Gastroesophageal sphincter (tissue), 4 donors: Measurements from ENCODE around the gene ZNF593. TPM values are rescaled to one million over a fixed set of nuclear protein-coding genes. Genes with fewer than 3 reads are reported as not detected.

Experiments
- ATAC-seq: fragments of 150-250 bp; one replicate; pipeline ENCODE4 v1.9.1; 2016; ENCODE audit warnings: mild to moderate bottlenecking, moderate library complexity
- H3K27ac ChIP-seq, 4 donors: fragments of 200-600 bp; sonication (generic) in 3 of 4; 1 replicate in 3 of 4; 2 replicates in 1 of 4; pipeline ENCODE4 v1.5.1; 2016 to 2019
- H3K27me3 ChIP-seq: fragments of 200-600 bp; sonication (generic); one replicate; pipeline ENCODE4 v1.5.1; 2019
- H3K36me3 ChIP-seq, 2 donors: fragments of 200-600 bp; sonication (generic); one replicate each; pipeline ENCODE4 v1.5.1; 2019; ENCODE audit warnings: control low read depth in 1 of 2
- H3K4me1 ChIP-seq, 3 donors: fragments of 200-600 bp; sonication (generic); 1 replicate in 2 of 3; 2 replicates in 1 of 3; pipeline ENCODE4 v1.5.1; 2016 to 2019; ENCODE audit warnings: control low read depth in 2 of 3
- H3K4me3 ChIP-seq, 2 donors: fragments of 200-600 bp; sonication (generic); one replicate each; pipeline ENCODE4 v1.5.1; 2019; ENCODE audit warnings: mild to moderate bottlenecking in 1 of 2, moderate library complexity in 1 of 2
- H3K9me3 ChIP-seq, 3 donors: fragments of 200-600 bp; sonication (generic); one replicate each; pipeline ENCODE4 v1.5.1; 2017 to 2019; ENCODE audit warnings: control low read depth in 2 of 3
- CTCF ChIP-seq, 4 experiments: fragments of 200-600 bp in 2 of 4; fragments of 450-650 bp in 2 of 4; sonication (generic) in 1 of 4; IDR thresholded peaks; one replicate each; pipeline ENCODE4 v1.5.1; 2017 to 2019; ENCODE audit warnings: antibody characterized with exemption in 4 of 4, mild to moderate bottlenecking in 2 of 4, moderate library complexity in 2 of 4
- EP300 ChIP-seq: sonication (generic); formaldehyde crosslinking; IDR thresholded peaks from one replicate; pipeline ENCODE4 v1.6.1; 2017; ENCODE audit warnings: antibody characterized with exemption, mild to moderate bottlenecking
- POLR2A ChIP-seq, 2 donors: fragments of 450-650 bp; IDR thresholded peaks; one replicate each; pipeline ENCODE4 v1.6.1; 2017; ENCODE audit warnings: antibody characterized with exemption in 2 of 2, mild to moderate bottlenecking in 2 of 2, moderate library complexity in 1 of 2
- POLR2AphosphoS5 ChIP-seq: sonication (generic); formaldehyde crosslinking; IDR thresholded peaks from one replicate; pipeline ENCODE4 v1.6.1; 2017; ENCODE audit warnings: antibody characterized with exemption
- WGBS, 2 donors: methylation state at CpG; one replicate each; pipeline ENCODE4 v1.1.5; 2018; ENCODE audit warnings: low coverage in 1 of 2; 5-methylcytosine and 5-hydroxymethylcytosine counted together
- total RNA-seq, 4 donors: library from RNA; depleted of rRNA; stranded (reverse); fragments of >200 nt; gene quantifications; one replicate each; pipeline ENCODE4 v1.1.0, GENCODE V29; 2016

Gene ZNF593
- total RNA-seq, 4 donors from 2014 or later, result 5.0 to 22.8 (median 16.6) TPM

DNA sequence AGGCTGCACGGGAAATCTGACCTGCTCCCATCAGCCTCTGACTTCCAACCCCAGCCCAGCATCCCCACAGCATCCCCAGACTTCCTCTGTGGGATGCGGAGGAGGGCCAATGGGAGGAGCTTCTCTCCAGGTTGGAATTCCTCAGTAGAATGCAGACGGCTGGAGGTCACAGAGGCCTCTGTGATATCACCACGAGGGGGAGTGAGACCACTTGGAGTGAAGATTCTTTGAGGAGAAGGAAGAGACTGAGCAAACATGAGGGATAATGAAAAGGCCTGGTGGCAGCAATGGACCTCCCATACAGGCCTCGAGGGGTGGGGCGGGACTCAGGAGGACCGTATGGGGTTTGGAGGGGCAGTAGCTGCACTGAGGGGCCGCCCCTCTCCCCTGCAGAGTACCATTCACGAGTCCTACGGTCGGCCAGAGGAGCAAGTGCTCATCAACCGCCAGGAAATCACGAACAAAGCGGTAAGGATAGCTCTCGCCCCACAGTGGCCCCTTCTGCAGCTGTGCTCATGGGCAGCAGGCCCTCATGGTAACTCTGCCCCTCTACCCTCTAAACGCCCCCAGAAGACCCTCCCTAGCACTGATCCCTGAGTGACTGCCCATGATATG lies 20.8 kb downstream of the ZNF593 start, which contains the start of gene CATSPER4:
Gene CATSPER4 (plus strand): TSS at position 230 of the 615 bp plus-strand sequence. CDS start 26 bp downstream, at position 256.
- H3K9me3 ChIP-seq, result no peaks in the 10 kb centered on the region
- ATAC-seq, result no peak
- 42% methylated on average over 11 of the region's 16 CpGs; no CpG with 5 or more reads in 1 of the 2 donors for whole genome bisulfite sequencing, 2 donors

GRCh38 chr1:26191739-26192138 lies 22.0 kb downstream of the ZNF593 start:
- no peak for ATAC-seq
- TF ChIP-seq EP300, result no peak
- no peak for TF ChIP-seq POLR2AphosphoS5
- no peak for TF ChIP-seq POLR2A (IDR thresholded peaks at IDR 0.05)
- TF ChIP-seq CTCF (IDR thresholded peaks at IDR 0.05), result no peak
- Histone ChIP-seq H3K4me1 (no peaks in the 10 kb centered on the region), H3K9me3 (no peaks in the 10 kb centered on the region), H3K36me3 (no peaks in the 10 kb centered on the region), H3K4me3 (no peak overlapping the region), H3K27me3 (no peaks in the 10 kb centered on the region), H3K27ac (no peak overlapping the region)
- WGBS, 2 donors, result 30 to 44% methylated on average over 1 to 3 of the region's 3 CpGs

More for the DNA sequence above, 20.8 kb downstream of the ZNF593 start, which contains the start of gene CATSPER4:
- no peaks in the 10 kb centered on the region for H3K4me1 ChIP-seq
- H3K4me3 ChIP-seq, result no peak within 1 kb of the TSS
- H3K36me3 ChIP-seq, result no peaks in the 10 kb centered on the region
- H3K27ac ChIP-seq, result no peak within 1 kb of the TSS
- TF ChIP-seq POLR2AphosphoS5, result no peak
- H3K27me3 ChIP-seq, result no peaks in the 10 kb centered on the region

DNA sequence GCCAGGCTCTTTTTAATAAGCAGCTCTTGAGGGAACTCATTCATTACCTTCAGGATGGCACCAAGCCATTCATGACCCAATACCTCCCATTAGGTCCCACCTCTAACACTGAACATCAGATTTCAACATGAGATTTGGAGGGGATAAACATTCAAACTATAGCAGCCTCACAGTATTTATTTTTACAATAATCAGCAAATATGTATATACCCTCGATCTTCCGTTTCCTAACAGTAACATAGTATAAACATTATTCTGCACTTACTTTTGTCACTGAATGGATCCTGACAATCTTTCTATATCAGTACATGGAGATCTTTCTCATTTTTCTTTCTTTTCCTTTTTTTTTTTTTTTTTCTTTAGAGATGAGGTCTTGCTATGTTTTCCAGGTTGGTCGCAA lies 26.1 kb downstream of the ZNF593 start:
- 27 to 70% methylated on average over 2 to 3 of the region's 3 CpGs for WGBS, 2 donors
- TF ChIP-seq EP300 (no peak), POLR2A (IDR thresholded peaks at IDR 0.05) (no peak), POLR2AphosphoS5 (no peak), CTCF (IDR thresholded peaks at IDR 0.05) (no peak)
- no peak overlapping the region for H3K4me3 ChIP-seq
- H3K27ac ChIP-seq, result no peak overlapping the region
- no peaks in the 10 kb centered on the region for H3K9me3 ChIP-seq
- no peak for ATAC-seq
- peaks cover 0 to 2% (median 0%) of the 10 kb centered on the region in 3 donors for H3K4me1 ChIP-seq
- H3K27me3 ChIP-seq, result peaks cover 23% of the 10 kb centered on the region
- H3K36me3 ChIP-seq, result no peaks in the 10 kb centered on the region

GRCh38 chr1:26197301-26197700 lies 27.6 kb downstream of the ZNF593 start:
- H3K36me3 ChIP-seq, result no peaks in the 10 kb centered on the region
- H3K4me3 ChIP-seq, result no peak overlapping the region
- peaks cover 0 to 9% (median 0%) of the 10 kb centered on the region in 3 donors for H3K4me1 ChIP-seq
- peaks cover 34% of the 10 kb centered on the region for H3K27me3 ChIP-seq
- TF ChIP-seq POLR2AphosphoS5, result no peak
- TF ChIP-seq EP300, result no peak
- TF ChIP-seq POLR2A (IDR thresholded peaks at IDR 0.05), result no peak
- TF ChIP-seq CTCF (IDR thresholded peaks at IDR 0.05), result no peak
- ATAC-seq, result no peak
- no peaks in the 10 kb centered on the region for H3K9me3 ChIP-seq
- no peak overlapping the region for H3K27ac ChIP-seq
- no CpG with 5 or more reads among the region's 3 CpGs for WGBS, 2 donors

DNA sequence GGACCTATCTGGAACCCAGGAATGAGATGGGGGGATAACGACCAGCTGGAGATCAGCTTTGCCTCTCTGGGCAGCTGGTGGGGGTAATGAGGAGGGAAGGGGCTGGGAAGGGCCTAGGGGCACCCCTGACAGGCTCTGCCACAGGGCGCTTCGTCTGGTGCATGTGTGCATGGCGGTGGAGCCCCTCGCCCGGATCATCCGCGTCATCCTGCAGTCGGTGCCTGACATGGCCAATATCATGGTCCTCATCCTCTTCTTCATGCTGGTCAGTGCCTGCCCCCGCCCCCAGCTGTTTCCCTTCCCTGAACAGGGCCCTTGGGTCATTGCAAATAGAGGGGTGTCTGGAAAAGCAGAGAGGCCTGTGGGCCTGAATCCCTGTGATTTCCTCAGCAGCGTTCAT lies 28.1 kb downstream of the ZNF593 start:
- Histone ChIP-seq H3K27ac (no peak overlapping the region), H3K4me3 (no peak overlapping the region), H3K36me3 (no peaks in the 10 kb centered on the region), H3K9me3 (no peaks in the 10 kb centered on the region), H3K27me3 (peaks cover 38% of the 10 kb centered on the region), H3K4me1 (peaks cover 0 to 9% (median 0%) of the 10 kb centered on the region in 3 donors)
- ATAC-seq, result no peak
- WGBS, 2 donors, result 67 to 78% methylated on average over 5 to 8 of the region's 11 CpGs
- no peak for TF ChIP-seq POLR2A (IDR thresholded peaks at IDR 0.05)
- TF ChIP-seq EP300, result no peak
- no peak for TF ChIP-seq POLR2AphosphoS5
- TF ChIP-seq CTCF (IDR thresholded peaks at IDR 0.05), result no peak
